ENCODE results near the gene FGD3.
"Not testable (repeated sequence)": the region's sequence is repeated elsewhere in the genome, so short reads cannot be mapped to it uniquely, and the experiment has no call there.

FGD3 gene

GRCh38 chr9:92978345-92978875 is 31.1 kb downstream of the FGD3 start:
- no peak for DNase-seq

GRCh38 chr9:92979283-92980056 is 32.1 kb downstream of the FGD3 start:
- no peak for DNase-seq

- no peak for DNase-seq
Observed at GRCh38 chr9:92980085-92980745, 32.9 kb downstream of the FGD3 start.

- DNase-seq = no peak
Observed at GRCh38 chr9:92982130-92982529, 34.8 kb downstream of the FGD3 start.

- no peak for DNase-seq
Observed at GRCh38 chr9:92983984-92984589, 36.8 kb downstream of the FGD3 start.

- no peak for DNase-seq
Observed at GRCh38 chr9:92984976-92985375, 37.7 kb downstream of the FGD3 start.

GRCh38 chr9:92986176-92987119 is 39.1 kb downstream of the FGD3 start:
- no peak for DNase-seq

- DNase-seq = no peak
Observed at GRCh38 chr9:92988215-92988768, 41.0 kb downstream of the FGD3 start.

- no peak for DNase-seq
Observed at GRCh38 chr9:92989561-92989960, 42.2 kb downstream of the FGD3 start.

- no peak for DNase-seq
Observed at GRCh38 chr9:92990461-92990860, 43.1 kb downstream of the FGD3 start.

GRCh38 chr9:92992549-92992948 is 45.2 kb downstream of the FGD3 start:
- no peak for DNase-seq

GRCh38 chr9:92998871-92999270 is 51.5 kb downstream of the FGD3 start:
- not testable (repeated sequence) for DNase-seq

- DNase-seq = no peak
Observed at GRCh38 chr9:93001031-93001430, 53.7 kb downstream of the FGD3 start.

- no peak for DNase-seq
Observed at GRCh38 chr9:93002700-93003099, 55.4 kb downstream of the FGD3 start.

- DNase-seq = peak; percentile 77
Observed at GRCh38 chr9:93003552-93004407, 56.5 kb downstream of the FGD3 start.

GRCh38 chr9:93004561-93004960 is 57.2 kb downstream of the FGD3 start:
- no peak for DNase-seq

- no peak for DNase-seq
Observed at GRCh38 chr9:93005876-93006275, 58.6 kb downstream of the FGD3 start.

- no peak for DNase-seq
Observed at GRCh38 chr9:93007529-93008058, 60.3 kb downstream of the FGD3 start.

- DNase-seq = no peak
Observed at GRCh38 chr9:93008457-93008856, 61.1 kb downstream of the FGD3 start.

- DNase-seq = peak; percentile 67
Observed at GRCh38 chr9:93009337-93010015, 62.2 kb downstream of the FGD3 start.

Data from NCI-H2029 (cell line).